ENCODE measurements around the gene SCFD2.
"Not testable (repeated sequence)": the region's sequence is repeated elsewhere in the genome, so short reads cannot be mapped to it uniquely, and the experiment has no call there.

The SCFD2 gene

GRCh38 chr4:53365486-53366300 is at the start of gene SCFD2:
Gene SCFD2 (minus strand): TSS chr4:53366061.
- peak; percentile 96 for DNase-seq (ENCODE audit: low spot score)

DNA sequence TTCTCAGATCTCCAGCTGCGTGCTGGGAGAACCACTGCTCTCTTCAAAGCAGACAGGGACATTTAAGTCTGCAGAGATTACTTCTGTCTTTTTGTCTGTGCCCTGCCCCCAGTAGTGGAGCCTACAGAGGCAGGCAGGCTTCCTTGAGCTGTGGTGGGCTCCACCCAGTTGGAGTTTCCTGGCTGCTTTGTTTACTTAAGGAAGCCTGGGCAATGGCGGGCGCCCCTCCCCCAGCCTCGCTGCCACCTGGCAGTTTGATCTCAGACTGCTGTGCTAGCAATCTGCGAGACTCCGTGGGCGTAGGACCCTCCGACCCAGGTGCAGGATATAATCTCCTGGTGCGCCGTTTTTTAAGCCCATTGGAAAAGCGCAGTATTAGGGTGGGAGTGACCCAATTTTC is 43.6 kb upstream of the SCFD2 start:
- DNase-seq (ENCODE audit: low spot score): not testable (repeated sequence)

GRCh38 chr4:53380221-53380620 is 14.4 kb upstream of the SCFD2 start:
- no peak for DNase-seq (ENCODE audit: low spot score)

DNA sequence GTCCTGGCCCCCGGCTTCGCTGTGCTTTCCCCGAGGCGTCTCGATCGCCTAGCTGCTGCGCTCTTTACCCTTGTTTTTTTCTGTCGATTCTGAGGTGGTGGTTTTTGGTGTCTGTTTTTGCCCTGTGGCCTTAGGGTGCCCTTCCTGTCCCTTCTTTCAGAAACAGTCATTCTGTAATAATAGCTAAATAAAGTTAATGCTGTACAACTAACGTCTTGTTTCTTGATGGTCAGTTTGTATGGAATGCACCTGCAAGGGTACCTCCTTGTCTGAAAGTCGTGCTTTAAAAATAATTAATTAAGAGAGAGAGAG is 12.3 kb upstream of the SCFD2 start:
- no peak for DNase-seq (ENCODE audit: low spot score)

DNA sequence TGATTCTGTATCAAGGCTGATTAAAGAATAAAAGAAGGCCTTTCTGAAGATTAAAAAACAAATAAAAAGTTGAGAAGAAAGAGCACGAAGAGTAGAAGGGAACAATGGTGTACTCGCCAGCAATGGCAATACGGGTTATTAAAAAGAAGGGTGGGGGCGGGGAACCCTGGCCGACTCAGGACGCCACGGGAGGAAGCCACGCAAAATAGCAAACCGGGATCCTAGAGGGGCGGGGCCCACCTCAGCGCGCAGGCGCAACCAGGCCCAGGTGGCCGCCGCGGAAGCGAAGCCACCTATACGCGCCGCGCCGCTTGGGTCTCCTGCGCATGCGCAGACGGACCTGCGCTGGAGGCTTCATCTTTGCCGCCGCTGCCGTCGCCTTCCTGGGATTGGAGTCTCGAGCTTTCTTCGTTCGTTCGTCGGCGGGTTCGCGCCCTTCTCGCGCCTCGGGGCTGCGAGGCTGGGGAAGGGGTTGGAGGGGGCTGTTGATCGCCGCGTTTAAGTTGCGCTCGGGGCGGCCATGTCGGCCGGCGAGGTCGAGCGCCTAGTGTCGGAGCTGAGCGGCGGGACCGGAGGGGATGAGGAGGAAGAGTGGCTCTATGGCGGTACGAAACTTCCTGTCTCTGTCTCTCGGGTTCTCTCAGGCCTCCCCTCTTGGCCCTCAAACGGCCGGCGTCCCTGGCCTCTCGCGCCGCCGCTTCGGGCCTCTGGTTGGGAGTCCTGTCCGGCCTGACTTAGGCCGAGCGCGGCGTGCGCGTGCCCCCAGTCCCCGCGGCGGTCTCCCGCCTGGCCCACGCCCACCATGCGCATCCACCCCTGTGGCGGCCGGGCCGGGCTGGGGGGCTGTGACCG is 11.7 kb upstream of the SCFD2 start, which contains the start of gene FIP1L1:
TSS of gene FIP1L1 (plus strand) at position 323 of the 852 bp plus-strand sequence. CDS start at position 521, 198 bp downstream.
- DNase-seq (ENCODE audit: low spot score): peak; percentile 84

- DNase-seq (ENCODE audit: low spot score): no peak
Observed at GRCh38 chr4:53376900-53377299, 11.0 kb upstream of the SCFD2 start.

DNA sequence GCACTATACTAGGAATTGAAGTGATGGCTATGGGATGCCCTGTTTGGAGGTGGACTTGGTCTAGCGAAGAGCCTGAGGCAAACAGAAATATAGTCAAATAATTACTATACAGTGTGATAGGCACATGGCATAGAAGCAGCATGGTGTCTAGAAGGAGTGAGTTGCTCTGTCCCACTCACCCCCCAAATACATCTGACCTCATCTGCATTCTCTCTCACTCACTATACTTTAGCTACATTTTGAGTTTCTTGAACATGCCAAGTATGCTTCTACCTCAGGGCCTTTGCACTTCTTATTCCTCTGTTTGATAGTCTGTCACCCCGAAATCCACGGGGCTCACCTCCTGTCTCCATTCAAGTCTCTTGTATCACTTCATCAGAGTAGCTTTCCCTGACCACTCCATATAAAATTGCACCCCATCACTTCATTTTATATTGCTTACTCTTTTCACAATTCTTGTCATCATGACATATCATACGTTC is 9.0 kb upstream of the SCFD2 start:
- no peak for DNase-seq (ENCODE audit: low spot score)

DNA sequence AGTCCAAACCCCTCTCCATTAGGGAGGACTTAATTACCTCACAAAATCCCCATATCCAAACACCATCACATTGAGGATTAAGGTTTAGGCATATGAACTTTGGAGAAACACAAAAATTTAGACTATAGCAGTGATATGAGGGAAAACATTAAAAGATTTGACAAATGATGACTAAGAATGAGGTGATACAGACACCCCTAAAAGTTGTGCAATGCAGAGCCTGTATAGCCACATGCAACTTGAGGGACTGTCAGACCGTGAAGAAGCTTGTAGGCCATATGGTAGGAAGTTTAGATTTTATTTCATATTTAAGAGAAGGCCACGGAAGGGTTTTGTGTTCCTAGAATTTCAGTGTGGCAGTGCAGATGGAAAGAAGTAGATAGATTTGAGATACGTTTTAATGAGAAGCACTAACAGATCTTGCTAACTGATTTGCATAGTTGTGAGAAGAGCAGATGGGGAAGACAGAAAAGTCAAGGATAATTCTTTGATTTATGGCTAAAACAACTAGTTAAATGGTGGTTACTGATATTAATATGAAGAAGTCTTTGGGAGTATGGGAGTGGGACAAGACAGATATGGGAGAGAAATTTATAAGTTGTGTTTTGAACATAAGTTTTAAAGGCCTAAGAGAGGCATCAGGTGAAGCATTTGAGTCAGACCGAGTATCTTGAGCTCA is 6.1 kb upstream of the SCFD2 start:
- DNase-seq (ENCODE audit: low spot score): no peak

GRCh38 chr4:53371049-53371448 is 5.2 kb upstream of the SCFD2 start:
- no peak for DNase-seq (ENCODE audit: low spot score)

DNA sequence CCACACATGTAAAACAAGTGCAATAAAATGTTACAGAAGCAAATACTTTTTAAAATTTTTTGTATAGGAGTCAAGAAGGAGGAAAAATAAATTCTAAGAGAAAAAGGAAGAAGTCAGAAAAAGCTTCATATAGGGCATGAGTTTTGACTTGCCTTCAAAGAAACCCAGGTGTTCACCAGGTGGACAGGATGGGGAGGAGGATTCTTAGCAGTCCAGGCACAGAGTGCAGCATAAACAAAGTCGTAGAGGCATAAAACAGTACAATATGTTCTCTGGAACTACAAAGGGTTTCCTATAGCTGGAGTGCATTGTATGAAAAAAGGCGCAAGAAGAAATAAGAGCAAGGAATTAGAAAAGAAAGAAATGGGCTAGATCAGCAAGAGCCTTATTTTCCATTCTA is 1.9 kb upstream of the SCFD2 start:
- DNase-seq (ENCODE audit: low spot score): no peak

DNA sequence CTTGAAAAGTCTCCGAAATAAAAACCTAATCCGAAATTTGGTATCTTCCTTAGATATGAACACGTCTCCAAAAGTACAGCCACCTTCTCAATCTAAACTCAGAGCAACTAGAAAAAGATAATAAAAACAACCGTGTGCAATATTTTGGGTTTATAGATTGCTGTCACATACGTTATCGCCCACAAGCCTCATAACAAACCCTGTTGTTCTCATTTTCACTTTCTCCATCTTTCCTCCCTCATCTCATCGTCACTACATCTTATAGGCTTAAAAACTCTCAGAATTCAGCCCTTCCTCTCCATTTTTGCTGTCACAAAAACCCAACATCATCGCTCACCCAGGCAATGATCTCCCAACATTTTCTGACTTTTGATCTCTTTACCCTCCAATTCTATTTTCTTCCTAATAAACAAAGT is 448 bp upstream of the SCFD2 start:
- no peak for DNase-seq (ENCODE audit: low spot score)

DNA sequence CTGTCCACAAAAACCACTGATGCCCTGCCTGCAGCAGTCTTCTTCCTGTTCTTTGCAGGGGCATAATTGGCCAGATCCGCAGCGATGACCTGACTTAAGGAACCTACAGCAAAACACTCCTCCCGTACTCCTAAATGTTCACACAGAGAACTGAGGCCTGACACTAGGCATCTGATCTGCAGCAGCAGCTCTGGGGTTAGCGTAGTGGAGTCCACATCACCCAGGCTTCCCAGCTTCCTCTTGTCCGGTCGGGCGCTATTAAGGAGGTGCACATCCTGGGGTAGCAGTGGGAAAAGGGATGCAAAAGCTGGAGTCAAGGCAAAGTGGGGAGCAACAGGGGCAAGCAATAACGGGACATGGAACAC is 758 bp downstream of the SCFD2 start:
- DNase-seq (ENCODE audit: low spot score): no peak

DNA sequence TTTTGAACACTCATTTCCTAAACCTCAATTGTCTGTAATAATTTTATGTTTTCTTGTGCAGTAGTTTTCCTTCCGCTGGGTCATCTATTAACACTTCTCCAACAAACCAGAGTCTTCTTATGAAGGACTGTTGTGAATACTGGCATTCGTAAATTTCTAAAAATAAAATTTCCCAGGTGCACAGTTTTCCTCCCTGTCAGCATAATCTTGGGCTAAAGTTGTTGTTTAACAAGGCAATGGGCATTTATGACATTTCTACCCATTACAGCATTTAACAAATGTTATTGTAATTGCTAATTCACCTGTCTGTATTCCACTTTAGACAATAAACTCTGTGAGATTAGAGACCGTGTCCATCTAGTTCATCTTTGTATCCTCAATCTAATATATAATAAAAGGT is 1.2 kb downstream of the SCFD2 start:
- DNase-seq (ENCODE audit: low spot score): no peak

- DNase-seq (ENCODE audit: low spot score): no peak
Observed at GRCh38 chr4:53362093-53362492, 3.8 kb downstream of the SCFD2 start.

DNA sequence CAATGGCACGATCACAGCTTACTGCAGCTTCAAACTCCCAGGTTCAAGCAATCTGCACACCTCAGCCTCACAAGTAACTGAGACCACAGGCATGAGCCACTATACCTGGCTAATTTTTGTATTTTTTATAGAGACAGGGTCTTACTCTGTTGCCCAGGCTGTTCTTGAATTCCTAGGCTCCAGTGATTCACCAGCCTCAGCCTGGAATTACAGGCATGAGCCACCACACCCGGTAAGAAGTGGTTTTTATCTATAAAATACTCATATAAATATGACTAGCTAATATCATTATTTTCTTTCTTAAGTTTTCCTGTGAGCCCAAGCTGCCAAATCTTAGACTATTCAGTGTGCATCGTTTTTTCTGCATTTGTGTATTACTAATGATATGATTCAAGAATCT is 4.4 kb downstream of the SCFD2 start:
- DNase-seq (ENCODE audit: low spot score): no peak

DNA sequence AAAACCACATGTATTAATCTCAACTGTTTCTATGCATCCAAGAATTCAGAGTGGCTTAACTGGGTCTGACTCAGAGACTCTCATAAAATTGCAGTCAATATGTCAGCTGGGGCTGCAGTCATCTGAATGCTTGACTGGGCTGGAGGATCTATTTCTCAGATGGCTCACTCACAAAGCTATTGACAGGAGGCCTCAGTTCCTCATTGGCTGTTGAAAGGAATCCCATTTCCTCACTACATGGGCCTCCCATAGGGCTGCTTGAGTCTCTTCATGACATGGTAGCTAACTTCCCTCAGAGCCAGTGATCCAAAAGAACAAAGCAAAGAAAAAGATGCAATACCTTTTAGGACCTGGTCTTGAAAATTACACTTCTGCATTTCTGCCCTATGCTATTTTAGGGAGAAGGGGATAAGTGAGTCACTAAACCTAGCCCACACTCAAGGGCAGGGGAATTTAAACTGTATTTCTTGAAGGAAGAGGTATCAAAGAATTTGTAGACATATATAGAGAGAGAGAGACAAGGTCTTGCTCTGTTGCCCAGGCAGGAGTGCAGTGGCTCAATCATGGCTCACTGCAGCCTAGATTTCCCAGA is 9.8 kb downstream of the SCFD2 start:
- no peak for DNase-seq (ENCODE audit: low spot score)

- no peak for DNase-seq (ENCODE audit: low spot score)
Observed at GRCh38 chr4:53354012-53354722, 11.7 kb downstream of the SCFD2 start.

DNA sequence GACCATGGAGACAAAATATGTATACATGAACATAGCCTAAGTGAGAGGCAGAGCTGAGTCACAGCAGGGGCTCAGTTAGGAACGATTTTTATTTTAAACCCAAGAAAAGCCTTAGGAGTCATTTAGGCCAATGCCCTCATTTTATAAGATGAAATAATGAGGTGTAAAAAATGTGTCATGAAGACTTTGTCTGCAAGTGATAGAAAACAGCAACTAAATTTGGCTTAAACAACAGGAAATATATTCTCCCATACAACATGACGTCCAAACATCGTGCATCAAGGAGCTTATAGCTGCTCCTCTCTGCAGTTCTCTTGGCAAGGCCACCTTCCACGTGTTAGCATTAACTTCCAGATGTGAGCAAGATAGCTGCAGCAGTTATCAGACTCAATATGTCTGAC is 16.8 kb downstream of the SCFD2 start:
- no peak for DNase-seq (ENCODE audit: low spot score)

GRCh38 chr4:53348046-53348445 is 17.8 kb downstream of the SCFD2 start:
- no peak for DNase-seq (ENCODE audit: low spot score)

DNA sequence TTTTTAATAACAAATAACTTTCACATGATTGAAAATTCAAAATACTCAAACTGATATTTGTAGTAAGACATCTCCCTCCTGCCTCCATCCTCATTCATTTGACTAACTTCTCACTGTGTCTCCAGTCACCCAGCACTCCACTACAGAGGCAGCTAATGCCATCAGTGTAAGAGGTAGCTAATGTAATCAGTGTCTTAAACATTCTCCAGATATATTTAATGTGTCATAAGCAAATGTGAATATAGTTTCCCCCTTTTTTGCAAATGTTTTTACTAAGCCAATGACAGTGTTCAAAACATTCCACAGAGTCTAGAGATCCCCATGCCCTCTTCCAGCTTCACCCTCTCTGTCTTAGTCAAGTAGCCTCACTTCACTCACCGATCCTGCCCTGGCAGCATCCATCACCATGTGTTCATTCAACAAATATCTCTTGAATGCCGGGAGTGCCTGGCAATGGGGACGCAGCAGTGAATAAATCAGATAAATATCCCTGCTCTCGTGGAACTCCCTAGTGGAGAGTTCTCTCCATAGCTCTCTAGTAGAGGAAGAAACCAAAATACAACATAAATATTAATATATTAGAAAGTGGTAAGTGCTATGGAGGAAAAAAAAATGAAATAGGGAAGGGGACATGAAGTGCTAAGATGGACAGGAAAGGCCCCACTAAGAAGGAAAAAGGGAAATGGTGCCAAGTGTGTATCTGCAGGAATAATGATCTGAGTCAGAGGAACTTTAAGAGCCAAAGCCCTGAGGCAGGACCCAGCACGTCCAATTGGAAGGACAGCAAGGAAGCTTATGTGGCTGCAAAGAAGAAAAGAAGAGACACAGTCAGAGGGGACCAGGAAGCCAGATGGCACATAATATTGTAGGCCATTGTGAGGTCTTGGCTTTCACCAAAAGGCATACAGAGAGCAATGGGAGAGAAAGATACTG is 18.7 kb downstream of the SCFD2 start:
- DNase-seq (ENCODE audit: low spot score): no peak

Data from globus pallidus (tissue), 1 donor.